Prostate gland (tissue), 2 donors: ENCODE results near the gene MAP3K13. TPM values are rescaled to one million over a fixed set of nuclear protein-coding genes. Genes with fewer than 3 reads are reported as not detected.
A peak's percentile ranks its signal among the peaks of the same experiment; 100 is the strongest.

Source experiments
- DNase-seq: peaks from one replicate; pipeline ENCODE4 v3.0.0-alpha.2; 2019; ENCODE audit warnings: low spot score
- H3K27ac ChIP-seq, 2 donors: fragments of 200-600 bp; sonication (generic); 2 replicates each; pipeline ENCODE4 v1.5.1; 2017 to 2019
- H3K27me3 ChIP-seq: fragments of 200-600 bp; sonication (generic); replicated peaks from 2 replicates; pipeline ENCODE4 v1.5.1; 2019; ENCODE audit not compliant: insufficient read depth
- H3K36me3 ChIP-seq, 2 donors: fragments of 200-600 bp; sonication (generic); 1 replicate in 1 of 2; 2 replicates in 1 of 2; pipeline versions ENCODE4 v1.5.1 to v1.8.1; 2017 to 2019
- H3K4me1 ChIP-seq: fragments of 200-600 bp; sonication (generic); replicated peaks from 2 replicates; pipeline ENCODE4 v1.5.1; 2019
- H3K4me3 ChIP-seq, 2 donors: fragments of 200-600 bp; sonication (generic); 2 replicates each; pipeline ENCODE4 v1.5.1; 2017 to 2019
- H3K9me3 ChIP-seq: fragments of 200-600 bp; sonication (generic); 2 replicates; pipeline ENCODE4 v1.5.1; 2017
- CTCF ChIP-seq, 4 experiments: fragments of 200-600 bp in 2 of 4; fragments of 450-650 bp in 2 of 4; sonication (generic) in 2 of 4; IDR thresholded peaks; 1 replicate in 3 of 4; 2 replicates in 1 of 4; pipeline ENCODE4 v1.5.1; 2016 to 2019; ENCODE audit warnings: antibody characterized with exemption in 4 of 4, mild to moderate bottlenecking in 2 of 4, moderate library complexity in 2 of 4
- POLR2A ChIP-seq: fragments of 450-650 bp; IDR thresholded peaks from one replicate; pipeline ENCODE4 v1.6.1; 2016; ENCODE audit warnings: antibody characterized with exemption, mild to moderate bottlenecking
- POLR2AphosphoS5 ChIP-seq: sonication (generic); formaldehyde crosslinking; IDR thresholded peaks from one replicate; pipeline ENCODE4 v1.6.1; 2017; ENCODE audit warnings: antibody characterized with exemption
- WGBS: methylation state at CpG from one replicate; pipeline ENCODE4 v1.1.5; 2018; 5-methylcytosine and 5-hydroxymethylcytosine counted together
- intact Hi-C: fragments of 100-400 bp; cut with DNase I; formaldehyde crosslinking; loops from one replicate; pipeline ENCODE4 v1.14.2; 2022
- total RNA-seq, 2 donors: library from RNA; depleted of rRNA; stranded (reverse); fragments of >200 nt; gene quantifications; one replicate each; pipeline ENCODE4 v1.1.0, GENCODE V29; 2016

Gene MAP3K13
- total RNA-seq, 2 donors from 2014 or later, result 32.9 to 51.1 TPM

GRCh38 chr3:185318141-185318540 lies 44.8 kb upstream of the MAP3K13 start:
- H3K27me3 ChIP-seq, result no peaks in the 10 kb centered on the region
- H3K9me3 ChIP-seq, result no peaks in the 10 kb centered on the region
- WGBS, result 12% methylated on average over 1 of the region's 1 CpG
- no peaks in the 10 kb centered on the region for H3K36me3 ChIP-seq
- H3K4me1 ChIP-seq, result no peaks in the 10 kb centered on the region
- H3K4me3 ChIP-seq, result no peak overlapping the region
- intact Hi-C loops, result no loop called here
- TF ChIP-seq POLR2AphosphoS5, result no peak
- no peak for DNase-seq
- no peak overlapping the region for H3K27ac ChIP-seq

GRCh38 chr3:185319801-185320200 lies 43.1 kb upstream of the MAP3K13 start:
- Histone ChIP-seq H3K9me3 (no peaks in the 10 kb centered on the region), H3K4me1 (no peaks in the 10 kb centered on the region), H3K27me3 (no peaks in the 10 kb centered on the region), H3K27ac (no peak overlapping the region), H3K36me3 (no peaks in the 10 kb centered on the region), H3K4me3 (no peak overlapping the region)
- TF ChIP-seq POLR2A (no peak), POLR2AphosphoS5 (no peak), CTCF (IDR thresholded peaks at IDR 0.05) (no peak)
- no peak for DNase-seq
- intact Hi-C loops, result no loop called here
- WGBS, result 94% methylated on average over 6 of the region's 6 CpGs

GRCh38 chr3:185320949-185321348 lies 42.0 kb upstream of the MAP3K13 start:
- TF ChIP-seq POLR2AphosphoS5 (no peak), POLR2A (no peak), CTCF (IDR thresholded peaks at IDR 0.05) (no peak)
- no peaks in the 10 kb centered on the region for H3K9me3 ChIP-seq
- 96% methylated on average over 10 of the region's 10 CpGs for WGBS

GRCh38 chr3:185322101-185322719 lies 40.7 kb upstream of the MAP3K13 start:
- TF ChIP-seq CTCF (IDR thresholded peaks at IDR 0.05) (no peak), POLR2A (no peak)
- H3K4me3 ChIP-seq, result no peak overlapping the region
- no peaks in the 10 kb centered on the region for H3K9me3 ChIP-seq
- intact Hi-C loops, result no loop called here
- H3K27ac ChIP-seq, result no peak overlapping the region
- H3K36me3 ChIP-seq, result no peaks in the 10 kb centered on the region
- H3K27me3 ChIP-seq, result no peaks in the 10 kb centered on the region
- H3K4me1 ChIP-seq, result no peaks in the 10 kb centered on the region
- DNase-seq, result no peak
- WGBS, result 83% methylated on average over 5 of the region's 5 CpGs

More at GRCh38 chr3:185320949-185321348, 42.0 kb upstream of the MAP3K13 start:
- H3K4me1 ChIP-seq, result no peaks in the 10 kb centered on the region
- H3K4me3 ChIP-seq, result no peak overlapping the region
- no peaks in the 10 kb centered on the region for H3K27me3 ChIP-seq
- intact Hi-C loops, result no loop called here
- H3K36me3 ChIP-seq, result no peaks in the 10 kb centered on the region
- no peak overlapping the region for H3K27ac ChIP-seq
- DNase-seq, result no peak

GRCh38 chr3:185325946-185326791 lies 36.8 kb upstream of the MAP3K13 start:
- Histone ChIP-seq H3K36me3 (no peaks in the 10 kb centered on the region), H3K27me3 (no peaks in the 10 kb centered on the region), H3K9me3 (no peaks in the 10 kb centered on the region), H3K4me1 (no peaks in the 10 kb centered on the region), H3K4me3 (no peak overlapping the region), H3K27ac (peak overlapping the region in 1 of 2 donors; percentile 9)
- DNase-seq, result no peak
- intact Hi-C loops, result no loop called here
- TF ChIP-seq CTCF (IDR thresholded peaks at IDR 0.05), result no peak
- TF ChIP-seq POLR2AphosphoS5, result no peak
- no peak for TF ChIP-seq POLR2A
- 67% methylated on average over 8 of the region's 8 CpGs for WGBS
